ENCODE measurements around the gene CDH12.

DNA sequence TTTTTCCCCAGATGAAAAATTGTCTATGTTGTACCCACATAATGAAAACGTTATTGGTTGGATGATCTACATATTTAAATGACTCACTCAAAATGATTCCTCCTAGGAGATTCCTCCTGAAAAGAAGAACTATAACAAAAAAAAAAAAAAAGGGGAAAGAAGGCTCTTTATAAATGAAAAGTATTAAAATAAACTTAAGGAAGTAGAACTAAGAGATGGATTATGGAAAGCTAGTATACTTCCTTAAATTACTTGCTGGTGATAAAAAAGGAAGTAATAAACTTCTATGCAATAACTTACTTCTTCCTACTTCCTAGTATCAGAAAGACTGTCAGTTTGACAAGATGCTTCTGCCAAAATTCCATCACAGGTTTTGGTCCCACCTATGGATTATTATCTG, 1087.7 kb downstream of the CDH12 start:
- TF ChIP-seq POLR2A (IDR thresholded peaks at IDR 0.05; ENCODE audit: borderline replicate concordance, extremely low read depth, insufficient read depth, insufficient read length) (no peak), JUND (IDR thresholded peaks at IDR 0.05) (no peak), POLR2AphosphoS5 (IDR thresholded peaks at IDR 0.05; ENCODE audit: low read depth, low read length) (no peak), SIN3A (IDR thresholded peaks at IDR 0.05; ENCODE audit: low read depth) (no peak), SP1 (IDR thresholded peaks at IDR 0.05; ENCODE audit: low read depth) (no peak), RAD21 (IDR thresholded peaks at IDR 0.05; ENCODE audit: low read depth) (no peak), YY1 (IDR thresholded peaks at IDR 0.05; ENCODE audit: extremely low read depth, insufficient replicate concordance, low read depth, low read length) (no peak), EZH2 (IDR thresholded peaks at IDR 0.05) (no peak)
- TF ChIP-seq, protein P1, sequence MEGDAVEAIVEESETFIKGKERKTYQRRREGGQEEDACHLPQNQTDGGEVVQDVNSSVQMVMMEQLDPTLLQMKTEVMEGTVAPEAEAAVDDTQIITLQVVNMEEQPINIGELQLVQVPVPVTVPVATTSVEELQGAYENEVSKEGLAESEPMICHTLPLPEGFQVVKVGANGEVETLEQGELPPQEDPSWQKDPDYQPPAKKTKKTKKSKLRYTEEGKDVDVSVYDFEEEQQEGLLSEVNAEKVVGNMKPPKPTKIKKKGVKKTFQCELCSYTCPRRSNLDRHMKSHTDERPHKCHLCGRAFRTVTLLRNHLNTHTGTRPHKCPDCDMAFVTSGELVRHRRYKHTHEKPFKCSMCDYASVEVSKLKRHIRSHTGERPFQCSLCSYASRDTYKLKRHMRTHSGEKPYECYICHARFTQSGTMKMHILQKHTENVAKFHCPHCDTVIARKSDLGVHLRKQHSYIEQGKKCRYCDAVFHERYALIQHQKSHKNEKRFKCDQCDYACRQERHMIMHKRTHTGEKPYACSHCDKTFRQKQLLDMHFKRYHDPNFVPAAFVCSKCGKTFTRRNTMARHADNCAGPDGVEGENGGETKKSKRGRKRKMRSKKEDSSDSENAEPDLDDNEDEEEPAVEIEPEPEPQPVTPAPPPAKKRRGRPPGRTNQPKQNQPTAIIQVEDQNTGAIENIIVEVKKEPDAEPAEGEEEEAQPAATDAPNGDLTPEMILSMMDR (IDR thresholded peaks at IDR 0.05 in 2 of 3, conservative IDR thresholded peaks at IDR 0.05 in 1 of 3; ENCODE audit: borderline replicate concordance in 1 of 3, insufficient read depth in 1 of 3, low read depth in 2 of 3, low read length in 2 of 3), result no peak
- TF ChIP-seq, protein P2, sequence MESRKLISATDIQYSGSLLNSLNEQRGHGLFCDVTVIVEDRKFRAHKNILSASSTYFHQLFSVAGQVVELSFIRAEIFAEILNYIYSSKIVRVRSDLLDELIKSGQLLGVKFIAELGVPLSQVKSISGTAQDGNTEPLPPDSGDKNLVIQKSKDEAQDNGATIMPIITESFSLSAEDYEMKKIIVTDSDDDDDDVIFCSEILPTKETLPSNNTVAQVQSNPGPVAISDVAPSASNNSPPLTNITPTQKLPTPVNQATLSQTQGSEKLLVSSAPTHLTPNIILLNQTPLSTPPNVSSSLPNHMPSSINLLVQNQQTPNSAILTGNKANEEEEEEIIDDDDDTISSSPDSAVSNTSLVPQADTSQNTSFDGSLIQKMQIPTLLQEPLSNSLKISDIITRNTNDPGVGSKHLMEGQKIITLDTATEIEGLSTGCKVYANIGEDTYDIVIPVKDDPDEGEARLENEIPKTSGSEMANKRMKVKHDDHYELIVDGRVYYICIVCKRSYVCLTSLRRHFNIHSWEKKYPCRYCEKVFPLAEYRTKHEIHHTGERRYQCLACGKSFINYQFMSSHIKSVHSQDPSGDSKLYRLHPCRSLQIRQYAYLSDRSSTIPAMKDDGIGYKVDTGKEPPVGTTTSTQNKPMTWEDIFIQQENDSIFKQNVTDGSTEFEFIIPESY (IDR thresholded peaks at IDR 0.05; ENCODE audit: extremely low read depth, insufficient replicate concordance, low read length), result no peak
- TF ChIP-seq, protein P3, sequence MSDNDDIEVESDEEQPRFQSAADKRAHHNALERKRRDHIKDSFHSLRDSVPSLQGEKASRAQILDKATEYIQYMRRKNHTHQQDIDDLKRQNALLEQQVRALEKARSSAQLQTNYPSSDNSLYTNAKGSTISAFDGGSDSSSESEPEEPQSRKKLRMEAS (IDR thresholded peaks at IDR 0.05), result no peak
- TF ChIP-seq, protein P4, sequence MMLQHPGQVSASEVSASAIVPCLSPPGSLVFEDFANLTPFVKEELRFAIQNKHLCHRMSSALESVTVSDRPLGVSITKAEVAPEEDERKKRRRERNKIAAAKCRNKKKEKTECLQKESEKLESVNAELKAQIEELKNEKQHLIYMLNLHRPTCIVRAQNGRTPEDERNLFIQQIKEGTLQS (IDR thresholded peaks at IDR 0.05), result no peak
